HepG2 (cell line): ENCODE measurements around the gene WNT6. TPM values are rescaled to one million over a fixed set of nuclear protein-coding genes. Genes with fewer than 3 reads are reported as not detected.

ENCODE experiments used
- AHR ChIP-seq: IDR thresholded peaks from 2 replicates; pipeline ENCODE4 v1.6.1; 2018; ENCODE audit warnings: missing genetic modification reagents, missing compliant biosample characterization
- ATAD3A ChIP-seq: sonication (generic); formaldehyde crosslinking; IDR thresholded peaks from 2 replicates; pipeline ENCODE4 v1.4.0; 2020; ENCODE audit warnings: missing genetic modification reagents
- BRD4 ChIP-seq: sonication (generic); formaldehyde crosslinking; IDR thresholded peaks from 2 replicates; pipeline ENCODE4 v1.4.0; 2020; ENCODE audit warnings: missing genetic modification reagents
- DNMT3B ChIP-seq: conservative IDR thresholded peaks from 2 replicates; pipeline ENCODE4 v1.6.1; 2016; ENCODE audit warnings: missing biosample characterization, control low read depth
- FIP1L1 ChIP-seq: fragments of 200-400 bp; formaldehyde crosslinking; IDR thresholded peaks from 2 replicates; pipeline ENCODE4 v1.6.1; 2018; ENCODE audit warnings: low read depth, mild to moderate bottlenecking, low read length, moderate library complexity, borderline replicate concordance; ENCODE audit not compliant: insufficient read depth
- NFKB2 ChIP-seq: sonication (generic); formaldehyde crosslinking; IDR thresholded peaks from 2 replicates; pipeline ENCODE4 v1.4.0; 2020; ENCODE audit warnings: missing genetic modification reagents, borderline replicate concordance
- NR2F1 ChIP-seq, 2 experiments: fragments of 450-650 bp in 1 of 2; formaldehyde crosslinking in 1 of 2; IDR thresholded peaks; 2 replicates each; pipeline versions ENCODE4 v1.5.0 to v1.6.1; 2016 to 2020; ENCODE audit warnings: mild to moderate bottlenecking in 1 of 2, missing compliant biosample characterization in 1 of 2, missing genetic modification reagents in 1 of 2, moderate library complexity in 1 of 2
- SMYD3 ChIP-seq: sonication (generic); formaldehyde crosslinking; IDR thresholded peaks from 2 replicates; pipeline ENCODE4 v1.8.1; 2023; ENCODE audit warnings: mild to moderate bottlenecking, missing genetic modification reagents
- SOX13 ChIP-seq, 3 experiments: fragments of 450-650 bp in 1 of 3; sonication (generic) in 1 of 3; formaldehyde crosslinking in 1 of 3; IDR thresholded peaks in 2 of 3; conservative IDR thresholded peaks in 1 of 3; 2 replicates each; pipeline versions ENCODE4 v1.5.0 to v1.6.1; 2016 to 2020; ENCODE audit warnings: antibody characterized with exemption in 1 of 3, mild to moderate bottlenecking in 1 of 3, missing compliant biosample characterization in 1 of 3, missing genetic modification reagents in 1 of 3, moderate library complexity in 1 of 3
- YEATS2 ChIP-seq: sonication (generic); formaldehyde crosslinking; IDR thresholded peaks from 2 replicates; pipeline ENCODE4 v1.4.0; 2020; ENCODE audit warnings: missing genetic modification reagents, borderline replicate concordance
- YEATS4 ChIP-seq: sonication (generic); formaldehyde crosslinking; IDR thresholded peaks from 2 replicates; pipeline ENCODE4 v1.4.0; 2020; ENCODE audit warnings: missing genetic modification reagents, borderline replicate concordance
- ZBTB25 ChIP-seq: IDR thresholded peaks from 2 replicates; pipeline ENCODE4 v1.6.1; 2018; ENCODE audit warnings: missing genetic modification reagents
- ZNF207 ChIP-seq: fragments of 450-650 bp; IDR thresholded peaks from 2 replicates; pipeline ENCODE4 v1.6.1; 2016; ENCODE audit warnings: antibody characterized with exemption, borderline replicate concordance
- ZNF407 ChIP-seq: sonication (generic); formaldehyde crosslinking; IDR thresholded peaks from one replicate; pipeline ENCODE4 v1.5.1; 2020; ENCODE audit warnings: mild to moderate bottlenecking, missing genetic modification reagents; ENCODE audit errors: not compliant biosample characterization
- polyA plus RNA-seq, 8 experiments: library from polyadenylated mRNA; depleted of rRNA in 3 of 8; stranded (reverse) in 7 of 8; unstranded in 1 of 8; fragments of >200 nt; fragmentation: Illumina TruSeq in 4 of 8; extraction: Trizol in 4 of 8; gene quantifications; 2 replicates each; pipeline versions ENCODE4 v1.2.1 to v1.2.3, GENCODE V29; 2011 to 2016; ENCODE audit warnings: low read depth in 4 of 8, missing spikeins in 1 of 8, mixed read lengths in 1 of 8; ENCODE audit not compliant: insufficient read depth in 1 of 8
- total RNA-seq, 5 experiments: library from RNA; depleted of rRNA; stranded (reverse); fragments of >200 nt; fragmentation: Illumina TruSeq; extraction: Trizol; gene quantifications; 2 replicates each; pipeline ENCODE4 v1.2.3, GENCODE V29; 2016; ENCODE audit warnings: low read depth in 1 of 5
- TF ChIP-seq, protein P1 (sequence below): IDR thresholded peaks from 2 replicates; pipeline ENCODE4 v1.6.1; 2016; ENCODE audit warnings: low read depth
- TF ChIP-seq, protein P2 (sequence below): sonication (generic); formaldehyde crosslinking; IDR thresholded peaks from 2 replicates; pipeline ENCODE4 v1.8.0; 2022; ENCODE audit warnings: mild to moderate bottlenecking, missing genetic modification reagents, moderate library complexity
- TF ChIP-seq, protein P3 (sequence below): IDR thresholded peaks from 2 replicates; pipeline ENCODE4 v1.6.1; 2016; ENCODE audit warnings: missing genetic modification reagents, missing compliant biosample characterization

WNT6 gene
- total and polyA plus RNA-seq, 2 of the 13 experiments (the other 11 are each of a cell fraction or from before 2014, with no cell fraction given) = 0.20 TPM; not detected in 1

DNA sequence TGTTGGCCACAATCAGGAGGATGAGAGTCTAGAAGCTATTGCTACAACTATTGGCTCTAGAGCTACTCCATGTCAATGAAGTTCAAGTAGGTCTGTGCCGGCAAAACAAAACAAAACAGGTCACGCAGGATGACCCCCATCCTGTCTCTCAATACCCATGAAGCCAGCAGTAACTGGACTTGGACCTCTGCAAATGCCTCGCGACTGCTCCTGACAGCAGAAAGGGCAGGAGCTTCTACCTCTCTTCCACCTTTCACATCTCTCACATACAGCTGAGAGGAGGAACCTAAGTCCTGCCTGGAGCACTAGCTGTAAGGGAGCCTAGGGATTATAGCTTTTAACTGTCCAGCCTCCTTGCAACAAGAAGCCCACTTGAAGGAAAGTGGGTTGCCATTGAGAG is 44.0 kb upstream of the WNT6 start (continued):
- TF ChIP-seq, protein P1, sequence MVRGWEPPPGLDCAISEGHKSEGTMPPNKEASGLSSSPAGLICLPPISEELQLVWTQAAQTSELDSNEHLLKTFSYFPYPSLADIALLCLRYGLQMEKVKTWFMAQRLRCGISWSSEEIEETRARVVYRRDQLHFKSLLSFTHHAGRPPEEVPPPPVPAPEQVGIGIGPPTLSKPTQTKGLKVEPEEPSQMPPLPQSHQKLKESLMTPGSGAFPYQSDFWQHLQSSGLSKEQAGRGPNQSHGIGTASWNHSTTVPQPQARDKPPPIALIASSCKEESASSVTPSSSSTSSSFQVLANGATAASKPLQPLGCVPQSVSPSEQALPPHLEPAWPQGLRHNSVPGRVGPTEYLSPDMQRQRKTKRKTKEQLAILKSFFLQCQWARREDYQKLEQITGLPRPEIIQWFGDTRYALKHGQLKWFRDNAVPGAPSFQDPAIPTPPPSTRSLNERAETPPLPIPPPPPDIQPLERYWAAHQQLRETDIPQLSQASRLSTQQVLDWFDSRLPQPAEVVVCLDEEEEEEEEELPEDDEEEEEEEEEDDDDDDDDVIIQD (CRISPR knock-in tag) = no peak
- TF ChIP-seq SMYD3 (CRISPR knock-in tag) (no peak), ATAD3A (CRISPR knock-in tag) (no peak), ZNF407 (CRISPR knock-in tag) (no peak), AHR (no peak), ZBTB25 (CRISPR knock-in tag) (no peak), DNMT3B (no peak), NR2F1 (CRISPR knock-in tag; IDR thresholded peaks at IDR 0.05) (0 out of 4 replicates have a peak, but pooled peaks of 1 of the 2 experiments have one; percentile 9), SOX13 (IDR thresholded peaks at IDR 0.05) (no peak), SOX13 (CRISPR knock-in tag; conservative IDR thresholded peaks at IDR 0.05 in 1 of 2, IDR thresholded peaks at IDR 0.05 in 1 of 2) (no peak), YEATS4 (CRISPR knock-in tag) (no peak), NFKB2 (CRISPR knock-in tag) (no peak), YEATS2 (CRISPR knock-in tag) (no peak), FIP1L1 (no peak), BRD4 (CRISPR knock-in tag) (no peak), ZNF207 (no peak)
- TF ChIP-seq, protein P2, sequence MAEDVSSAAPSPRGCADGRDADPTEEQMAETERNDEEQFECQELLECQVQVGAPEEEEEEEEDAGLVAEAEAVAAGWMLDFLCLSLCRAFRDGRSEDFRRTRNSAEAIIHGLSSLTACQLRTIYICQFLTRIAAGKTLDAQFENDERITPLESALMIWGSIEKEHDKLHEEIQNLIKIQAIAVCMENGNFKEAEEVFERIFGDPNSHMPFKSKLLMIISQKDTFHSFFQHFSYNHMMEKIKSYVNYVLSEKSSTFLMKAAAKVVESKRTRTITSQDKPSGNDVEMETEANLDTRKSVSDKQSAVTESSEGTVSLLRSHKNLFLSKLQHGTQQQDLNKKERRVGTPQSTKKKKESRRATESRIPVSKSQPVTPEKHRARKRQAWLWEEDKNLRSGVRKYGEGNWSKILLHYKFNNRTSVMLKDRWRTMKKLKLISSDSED (CRISPR knock-in tag) = no peak
- TF ChIP-seq, protein P3, sequence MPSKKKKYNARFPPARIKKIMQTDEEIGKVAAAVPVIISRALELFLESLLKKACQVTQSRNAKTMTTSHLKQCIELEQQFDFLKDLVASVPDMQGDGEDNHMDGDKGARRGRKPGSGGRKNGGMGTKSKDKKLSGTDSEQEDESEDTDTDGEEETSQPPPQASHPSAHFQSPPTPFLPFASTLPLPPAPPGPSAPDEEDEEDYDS = no peak
